NT2/D1 (cell line): ENCODE measurements around the gene ARFGAP3.

Experiments
- SUZ12 ChIP-seq: IDR thresholded peaks from 2 replicates; pipeline ENCODE4 v1.6.1; 2011; ENCODE audit not compliant: insufficient read length, insufficient read depth; ENCODE audit errors: extremely low read depth
- YY1 ChIP-seq: IDR thresholded peaks from 2 replicates; pipeline ENCODE4 v1.6.1; 2011; ENCODE audit not compliant: insufficient read length, insufficient read depth
- ZNF274 ChIP-seq: IDR thresholded peaks from 2 replicates; pipeline ENCODE4 v1.6.1; 2011; ENCODE audit warnings: mild to moderate bottlenecking, low read depth, low read length

DNA sequence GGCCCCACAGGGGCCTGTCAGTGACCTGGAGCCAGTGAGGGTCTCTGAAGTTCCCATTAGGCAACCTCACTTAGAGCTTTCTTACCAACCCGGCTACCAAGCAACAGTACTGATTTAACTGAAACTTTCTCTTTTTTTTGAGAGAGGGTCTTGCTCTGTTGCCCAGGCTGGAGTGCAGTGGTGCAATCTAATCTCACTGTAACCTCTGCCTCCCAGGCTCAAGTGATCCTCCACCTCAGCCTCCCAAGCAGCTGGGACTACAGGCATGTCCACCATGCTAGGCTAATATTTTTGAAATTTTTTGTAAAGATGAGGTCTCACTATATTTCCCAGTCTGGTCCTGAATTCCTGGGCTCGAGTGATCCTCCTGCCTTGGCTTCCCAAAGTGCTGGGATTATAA is 42.5 kb downstream of the ARFGAP3 start:
- no peak for TF ChIP-seq ZNF274
- TF ChIP-seq SUZ12, result no peak
- TF ChIP-seq YY1, result no peak
